Amniotic stem cell (primary cell): ENCODE results near the gene AKTIP.
"Not testable (repeated sequence)": the region's sequence is repeated elsewhere in the genome, so short reads cannot be mapped to it uniquely, and the experiment has no call there.

ENCODE experiments used
- DNase-seq: peaks from one replicate; lab custom pipeline; 2025; lab: John Stamatoyannopoulos, UW

The AKTIP gene

DNA sequence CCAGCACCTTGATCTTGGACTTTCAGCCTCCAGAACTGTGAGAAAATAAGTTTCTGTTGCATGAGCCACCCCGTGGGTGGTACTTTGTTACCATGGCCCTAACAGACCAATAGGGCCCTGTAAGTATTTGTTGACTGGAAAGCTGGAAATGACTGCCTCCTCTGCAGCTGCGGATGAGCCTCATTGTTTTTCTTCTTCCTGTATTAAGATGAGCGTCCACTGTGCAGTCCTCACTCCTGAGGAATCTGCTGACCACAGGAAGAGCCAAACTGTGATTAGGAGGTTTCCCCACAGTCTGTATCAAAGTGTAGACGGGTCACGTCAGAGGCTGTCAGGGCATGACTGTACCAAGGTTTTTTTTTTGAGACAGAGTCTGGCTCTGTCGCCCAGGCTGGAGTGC is 12.2 kb upstream of the AKTIP start:
- no peak for DNase-seq

DNA sequence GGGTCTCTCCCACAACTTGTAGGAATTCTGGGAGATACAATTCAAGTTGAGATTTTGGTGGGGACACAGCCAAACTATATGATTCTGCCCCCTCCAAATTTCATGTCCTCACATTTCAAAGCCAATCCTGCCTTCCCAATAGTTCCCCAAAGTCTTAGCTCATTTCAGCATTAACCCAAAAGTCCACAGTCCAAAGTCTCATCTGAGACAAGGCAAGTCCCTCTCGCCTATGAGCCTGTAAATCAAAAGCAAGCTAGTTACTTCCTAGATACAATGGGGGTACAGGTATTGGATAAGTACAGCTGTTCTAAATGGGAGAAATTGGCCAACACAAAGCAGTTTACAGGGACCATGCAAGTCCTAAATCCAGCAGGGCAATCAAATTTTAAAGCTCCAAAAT is 9.8 kb upstream of the AKTIP start:
- not testable (repeated sequence) for DNase-seq

DNA sequence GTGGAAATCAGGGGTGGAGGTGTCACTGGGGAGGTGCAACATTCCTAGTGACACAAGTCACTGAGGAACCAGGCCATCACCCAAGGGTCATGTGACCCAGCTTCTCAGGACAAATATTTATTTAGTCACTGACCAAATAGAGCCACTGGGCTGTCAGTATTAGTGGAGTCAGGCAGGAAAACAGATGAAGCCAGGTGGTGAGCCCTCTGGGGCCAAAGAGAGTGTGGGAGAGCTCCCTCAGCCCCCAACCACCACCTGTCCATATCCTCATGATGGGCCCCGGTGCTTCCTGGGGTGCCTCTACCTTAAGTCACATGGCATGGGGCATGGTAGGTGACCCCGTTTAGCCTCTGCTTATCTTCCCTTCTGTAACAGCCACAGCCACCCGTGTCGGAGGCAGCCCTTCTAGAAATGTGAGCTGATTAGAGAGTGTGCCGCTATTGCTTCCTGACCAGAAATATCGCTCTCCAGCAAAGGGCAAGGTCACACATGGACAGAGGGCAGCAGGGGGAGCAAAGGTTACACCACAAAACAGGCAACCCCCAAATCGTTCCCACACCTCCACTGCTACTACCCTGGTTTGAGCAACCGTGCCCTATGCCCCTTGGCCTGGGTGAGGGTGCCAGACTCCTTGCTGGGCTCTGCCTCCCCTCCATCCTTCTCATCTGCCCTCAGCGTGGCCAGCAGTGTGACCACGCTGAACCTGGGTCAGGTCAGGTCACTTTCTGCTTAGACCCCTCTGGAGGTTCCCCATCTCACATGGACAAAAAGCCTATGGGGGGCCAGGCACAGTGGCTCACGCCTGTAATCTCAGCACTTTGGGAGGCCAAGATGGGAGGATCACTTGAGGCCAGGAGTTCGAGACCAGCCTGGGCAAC is 8.6 kb upstream of the AKTIP start:
- no peak for DNase-seq

DNA sequence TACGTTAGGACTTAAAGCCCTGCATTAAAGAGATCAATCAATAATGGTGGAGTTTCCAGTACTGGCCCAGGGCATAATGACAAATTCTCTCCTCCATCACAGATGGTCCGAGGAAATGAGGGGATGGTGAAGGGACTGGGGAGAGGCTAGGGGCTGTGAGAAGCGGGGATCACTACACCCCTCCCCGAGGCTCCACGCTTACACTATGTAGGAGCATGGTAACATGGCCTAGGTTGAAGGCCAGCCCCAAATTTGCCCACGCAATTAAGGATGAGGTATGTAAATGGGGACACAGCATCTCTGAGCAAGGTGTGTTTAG is 8.0 kb upstream of the AKTIP start:
- no peak for DNase-seq

DNA sequence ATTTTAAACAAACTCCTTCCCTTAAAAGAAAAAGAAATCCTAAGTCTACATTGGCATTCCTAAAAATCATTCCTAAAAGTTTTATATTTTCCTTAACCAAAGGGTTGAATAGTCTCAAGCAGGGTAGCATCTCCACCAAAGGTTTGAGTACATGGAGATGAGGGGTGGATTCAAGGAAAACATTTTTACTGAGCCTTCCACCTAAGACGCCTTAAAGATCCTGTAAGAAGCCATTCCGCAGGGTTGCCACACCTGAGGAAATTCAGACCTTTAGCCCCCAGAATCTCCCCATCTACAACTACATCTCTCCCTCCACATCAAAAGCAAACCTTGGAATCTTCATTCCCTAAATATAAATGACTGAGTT is 7.7 kb upstream of the AKTIP start:
- no peak for DNase-seq

DNA sequence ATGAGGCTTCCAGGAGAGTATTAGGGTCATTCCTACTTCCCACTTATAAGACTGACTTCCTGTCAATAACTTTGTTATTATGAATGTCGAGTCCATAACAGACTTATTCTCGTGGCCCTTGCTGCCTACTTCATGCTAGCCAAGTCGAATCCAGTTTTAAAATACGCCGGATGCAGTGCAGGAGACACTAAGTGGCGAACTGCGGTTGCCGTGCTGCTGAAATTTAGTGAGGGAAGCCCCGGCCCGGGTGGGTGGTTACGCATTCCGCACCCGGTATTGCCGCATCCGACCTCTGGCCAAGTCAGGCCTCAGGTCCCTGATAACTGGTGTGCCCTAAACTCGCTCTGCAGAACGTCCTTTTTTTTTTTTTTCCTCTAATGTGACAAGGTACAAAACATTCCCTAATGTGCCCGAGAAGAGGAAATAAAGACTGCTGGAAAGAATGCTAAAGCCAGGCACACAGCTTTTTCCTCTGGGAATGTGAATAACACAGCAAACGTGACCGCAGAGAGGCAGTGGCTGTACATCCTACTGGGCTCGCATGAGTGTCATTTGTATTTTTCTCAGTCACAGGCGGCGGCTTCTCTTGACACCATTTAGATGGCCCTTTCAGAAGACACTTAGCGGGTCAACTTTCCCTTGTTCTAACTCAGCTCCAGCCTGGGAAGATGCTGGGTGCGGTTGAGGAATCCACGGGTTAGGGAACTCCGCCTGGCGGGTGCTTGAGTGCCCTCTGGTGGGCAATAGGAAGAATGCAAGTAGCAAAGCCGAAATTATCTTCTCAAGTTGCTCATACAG is 7.1 kb upstream of the AKTIP start:
- DNase-seq = peak; percentile 11

DNA sequence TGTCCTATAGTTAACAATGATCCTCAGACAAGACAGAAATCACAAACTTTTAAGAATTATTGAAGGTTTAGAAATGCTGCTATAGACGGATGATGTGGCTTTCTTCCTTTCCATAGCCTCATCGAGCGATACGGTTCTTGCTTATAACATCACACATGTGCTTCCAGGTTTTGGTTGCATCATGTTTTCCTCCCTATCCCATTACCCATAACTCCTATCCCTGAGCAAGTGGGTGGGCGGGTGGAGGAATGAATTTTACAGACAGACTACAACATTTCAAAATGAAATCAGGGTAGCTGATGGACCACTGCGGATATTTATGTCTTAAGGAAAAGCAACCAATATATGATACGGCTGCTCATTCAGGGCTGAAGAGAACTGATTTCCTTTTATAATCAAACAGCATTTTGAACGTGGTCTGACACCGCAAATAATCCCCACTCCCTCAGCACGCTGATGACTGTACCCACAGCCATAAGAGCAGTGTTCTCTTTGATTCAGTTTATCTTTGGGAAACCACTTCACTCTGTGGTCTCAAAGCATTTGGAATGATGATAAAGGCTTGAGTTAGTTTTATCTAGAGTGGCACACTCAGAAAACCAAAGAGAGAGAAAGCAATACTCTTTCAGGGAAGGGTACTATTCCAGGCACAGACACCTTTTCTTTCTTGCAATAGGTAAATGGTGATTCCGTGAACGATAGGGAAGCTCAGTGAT is 4.6 kb upstream of the AKTIP start:
- no peak for DNase-seq

DNA sequence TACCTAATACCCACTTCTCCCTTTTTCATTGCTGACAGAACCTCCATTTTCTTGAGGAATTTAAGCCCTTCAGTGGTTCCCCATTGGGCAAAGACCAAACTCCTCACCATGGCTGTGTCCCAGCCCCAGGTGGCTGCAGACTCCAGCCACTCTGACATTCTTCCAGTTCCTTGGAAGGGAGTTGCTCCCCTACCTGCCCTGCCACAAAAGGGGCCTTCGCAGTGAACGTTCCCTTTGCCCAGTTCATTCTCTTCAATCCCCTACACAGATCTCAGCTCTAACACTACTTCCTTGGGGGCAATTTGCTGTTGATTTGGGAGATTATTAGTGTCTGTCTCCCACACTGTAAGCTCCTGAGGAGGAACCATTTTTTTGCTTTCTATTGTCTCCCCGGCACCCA is 3.2 kb upstream of the AKTIP start:
- no peak for DNase-seq

DNA sequence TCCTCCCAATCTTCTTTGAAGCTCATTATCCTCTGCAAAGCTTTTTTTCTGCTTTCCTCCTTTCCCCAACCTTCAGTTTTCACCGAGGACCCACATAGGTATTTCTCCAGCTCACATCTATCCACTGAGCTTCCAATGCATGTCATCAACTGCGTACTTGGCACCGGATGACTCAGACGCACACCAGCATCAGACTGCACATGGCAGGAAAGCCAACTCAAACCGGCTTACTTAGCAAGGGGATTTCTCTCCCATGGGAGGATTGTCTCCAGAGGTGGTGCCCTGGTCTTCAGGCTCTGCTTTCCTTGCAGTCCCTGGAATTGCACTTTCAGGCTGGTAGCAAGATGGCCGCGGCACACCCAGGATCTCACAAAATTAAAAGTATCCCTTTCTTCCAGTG is 1.7 kb upstream of the AKTIP start:
- no peak for DNase-seq

DNA sequence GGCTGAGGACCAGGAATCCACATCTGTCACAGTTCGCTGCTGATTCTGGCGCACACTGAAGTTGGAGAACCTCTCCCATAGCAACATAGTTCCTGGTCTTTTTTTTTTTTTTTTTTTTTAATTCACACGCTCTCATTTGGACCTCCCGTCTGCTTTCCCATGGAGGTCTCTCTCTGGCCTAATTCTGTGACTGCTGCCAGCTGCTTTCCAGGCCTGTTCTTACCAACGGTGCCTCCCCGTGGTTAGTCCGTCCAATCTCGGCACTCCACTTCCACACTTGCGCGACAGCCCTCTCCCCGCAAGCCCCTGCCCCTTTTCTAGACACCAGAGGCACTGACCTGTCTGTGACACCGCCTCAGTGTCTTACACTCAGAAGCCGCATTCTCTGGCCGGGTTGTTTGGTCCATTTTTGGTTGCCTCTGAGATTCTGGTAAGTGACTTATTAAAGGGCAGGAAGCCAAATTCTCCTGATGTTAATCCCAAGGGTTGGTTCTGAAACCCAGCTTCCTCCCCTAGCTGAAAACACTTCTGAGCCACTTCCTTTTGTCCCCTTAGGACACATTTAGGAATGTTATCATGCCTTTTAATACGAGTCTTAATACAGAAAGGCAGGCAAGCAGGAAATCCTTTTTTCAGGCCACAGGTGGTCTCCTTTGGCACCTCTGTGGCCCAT is 1.1 kb upstream of the AKTIP start:
- no peak for DNase-seq

DNA sequence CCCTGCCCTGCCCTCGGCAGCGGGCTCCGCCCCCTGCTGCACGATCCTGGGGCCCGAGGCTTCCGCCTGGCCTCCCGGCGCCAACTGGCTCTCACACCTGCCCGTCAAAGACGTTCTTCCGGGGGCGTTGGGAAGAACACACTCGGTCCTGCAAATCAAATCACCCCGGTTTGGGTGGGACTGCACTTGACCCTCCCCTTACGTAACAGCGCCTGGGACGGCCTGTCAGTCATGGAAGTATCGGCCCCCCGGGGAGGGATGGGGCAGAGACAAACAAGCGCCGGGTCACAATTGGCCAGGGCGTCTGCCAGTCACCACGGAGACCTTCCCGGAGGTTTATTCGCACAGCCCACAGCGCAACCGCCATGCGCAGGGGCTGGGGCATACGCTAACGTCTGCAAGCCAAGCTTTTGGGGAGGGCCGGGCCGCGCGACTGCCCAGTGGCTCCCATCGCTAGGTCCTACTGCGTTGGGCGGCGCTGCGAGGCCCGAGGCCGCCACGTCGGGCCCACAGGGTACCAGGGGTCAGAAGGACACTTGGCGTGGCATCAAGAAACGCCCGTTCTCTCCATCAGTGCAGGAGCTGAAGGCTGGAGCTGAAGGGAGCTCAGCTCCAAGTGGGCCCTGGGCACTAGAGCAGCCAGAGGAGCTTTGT is 388 bp upstream of the AKTIP start:
- DNase-seq = peak; percentile 99

DNA sequence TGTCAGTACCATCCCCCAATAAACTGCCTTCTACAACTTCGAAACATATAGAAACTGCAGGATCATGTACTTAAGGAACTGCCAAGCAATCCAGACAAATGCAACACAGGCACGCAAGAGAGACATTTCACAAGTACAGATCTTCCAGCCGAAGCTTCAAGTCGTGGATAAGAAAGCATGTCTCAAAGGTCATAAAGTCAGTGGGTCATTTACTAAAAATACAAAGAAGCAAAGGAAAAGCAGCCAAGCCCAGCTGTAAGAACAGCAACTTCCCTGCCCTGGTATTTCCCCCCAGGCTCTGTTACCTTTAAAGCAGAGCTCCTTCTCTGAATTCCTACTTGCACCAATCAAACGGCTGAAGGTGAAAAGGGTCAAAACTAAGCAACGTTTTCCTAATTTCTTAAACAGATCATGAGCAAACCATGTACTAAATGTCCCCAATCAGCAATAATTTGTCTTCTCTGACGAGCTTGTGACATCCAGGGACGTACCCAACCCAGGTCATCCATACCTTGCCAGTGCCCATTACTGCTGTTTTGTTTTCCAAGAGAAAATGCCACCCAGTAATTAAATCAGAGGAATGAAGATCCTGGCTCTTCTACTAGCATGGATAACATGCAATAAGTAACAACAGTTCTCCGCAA is 1.7 kb downstream of the AKTIP start:
- no peak for DNase-seq

DNA sequence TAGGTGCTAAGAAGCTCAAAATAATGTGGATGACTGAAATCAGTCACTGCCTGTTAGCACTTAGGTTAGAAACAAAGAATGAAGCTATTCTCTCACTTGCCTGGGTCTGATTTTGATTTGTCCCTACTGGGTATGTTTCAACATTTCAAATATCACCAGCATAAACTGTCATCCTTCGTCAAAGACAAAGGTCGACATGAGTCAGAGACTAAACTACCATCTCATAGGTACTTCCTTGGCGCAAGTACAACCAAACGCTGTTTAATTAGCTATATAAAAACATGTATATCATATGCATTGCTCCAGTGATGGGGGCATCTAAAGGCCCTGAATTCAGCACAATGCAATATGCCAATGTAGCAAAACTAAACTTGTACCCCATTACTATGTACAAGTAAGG is 4.0 kb downstream of the AKTIP start:
- DNase-seq = no peak

DNA sequence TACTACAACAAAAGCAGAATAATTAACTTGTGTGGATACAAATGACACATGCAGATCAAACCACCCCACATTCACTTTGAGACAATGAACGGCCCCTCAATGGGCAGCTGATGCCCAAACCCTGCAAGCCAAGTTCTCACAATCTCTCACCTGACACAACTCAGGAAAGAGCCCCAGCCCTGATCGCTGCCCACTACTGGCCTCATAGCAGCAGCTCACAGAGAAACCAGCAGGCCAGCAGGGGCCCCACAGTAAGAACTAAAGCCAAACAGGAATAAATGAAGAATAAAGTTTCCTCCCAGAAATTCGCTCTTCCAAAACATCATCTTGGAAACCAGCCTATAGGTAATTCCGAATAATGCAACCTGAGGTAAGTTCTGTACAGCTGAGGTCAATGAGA is 7.7 kb downstream of the AKTIP start:
- DNase-seq = no peak

DNA sequence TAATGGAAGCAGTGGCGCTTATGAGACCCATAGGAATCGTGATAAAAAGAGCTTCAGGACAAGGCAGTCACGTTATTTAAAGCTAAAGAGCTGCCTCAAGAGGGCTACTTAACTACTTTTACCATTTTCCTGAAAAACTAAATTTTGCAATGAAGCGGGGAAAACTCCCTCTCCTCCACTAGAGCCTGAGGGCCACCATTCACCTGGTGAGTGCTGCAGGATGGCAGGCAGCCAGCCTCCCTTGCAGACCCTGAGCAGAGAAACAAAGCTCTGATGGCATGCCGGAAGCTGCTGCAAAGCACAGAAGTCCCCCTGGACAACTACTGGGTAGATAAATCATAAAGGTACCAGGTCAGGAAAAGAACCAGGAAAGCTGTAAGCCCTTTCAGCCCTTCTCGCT is 8.4 kb downstream of the AKTIP start:
- no peak for DNase-seq

DNA sequence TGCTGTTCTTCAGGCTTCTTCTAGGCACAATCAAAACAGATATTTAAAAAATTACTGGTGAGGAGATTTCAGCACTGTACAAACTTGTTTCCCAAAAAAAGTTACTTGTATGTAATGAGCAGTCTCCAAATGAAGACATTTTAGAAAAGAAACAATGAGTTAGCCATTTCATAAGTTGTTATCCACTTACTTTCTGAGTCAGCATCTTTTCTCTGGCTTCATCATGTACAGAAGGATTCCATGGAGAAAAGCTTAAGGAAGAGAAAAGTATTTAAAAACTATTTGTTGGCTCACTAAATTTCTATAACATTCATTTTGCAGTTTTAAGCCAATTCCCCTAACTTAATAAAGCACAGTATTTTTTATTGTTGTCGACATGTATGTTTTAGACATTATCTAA is 10.5 kb downstream of the AKTIP start:
- DNase-seq = no peak

DNA sequence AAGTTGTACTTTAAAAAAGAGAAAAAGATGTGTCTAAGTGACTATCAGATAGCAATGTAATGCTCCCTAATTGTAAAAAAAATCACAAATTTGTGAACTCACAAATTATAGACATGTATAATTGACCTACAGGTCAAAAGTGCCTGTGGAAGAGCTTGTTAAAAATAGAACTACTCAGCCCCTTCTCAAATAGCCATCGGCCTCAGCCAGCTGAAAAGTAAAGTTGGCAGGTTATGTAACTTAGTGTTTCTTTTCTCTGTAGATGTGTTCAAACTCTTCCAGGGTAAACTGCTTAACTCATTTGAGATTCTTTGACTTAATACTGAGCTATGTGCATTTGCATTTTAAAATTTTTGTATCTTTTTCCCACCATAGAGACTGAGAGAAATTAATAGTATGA is 13.3 kb downstream of the AKTIP start:
- no peak for DNase-seq

DNA sequence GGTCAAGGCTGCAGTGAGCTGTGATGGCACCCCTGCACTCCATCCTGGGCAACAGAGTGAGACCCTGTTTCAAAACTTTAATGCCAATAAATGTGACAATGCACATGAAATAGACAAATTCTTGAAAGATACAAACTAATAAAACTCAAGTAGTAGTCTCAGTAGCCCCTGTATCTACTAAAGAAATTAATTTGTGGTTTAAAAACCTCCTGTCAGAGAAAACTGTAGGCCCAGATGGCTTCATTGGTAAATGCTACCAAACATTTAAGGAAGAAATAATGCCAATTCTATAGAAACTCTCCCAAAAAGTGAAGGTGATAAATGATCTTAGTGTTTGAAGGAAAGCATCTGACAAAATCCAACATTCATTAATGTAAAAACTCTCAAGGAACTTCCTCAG is 16.8 kb downstream of the AKTIP start:
- no peak for DNase-seq

DNA sequence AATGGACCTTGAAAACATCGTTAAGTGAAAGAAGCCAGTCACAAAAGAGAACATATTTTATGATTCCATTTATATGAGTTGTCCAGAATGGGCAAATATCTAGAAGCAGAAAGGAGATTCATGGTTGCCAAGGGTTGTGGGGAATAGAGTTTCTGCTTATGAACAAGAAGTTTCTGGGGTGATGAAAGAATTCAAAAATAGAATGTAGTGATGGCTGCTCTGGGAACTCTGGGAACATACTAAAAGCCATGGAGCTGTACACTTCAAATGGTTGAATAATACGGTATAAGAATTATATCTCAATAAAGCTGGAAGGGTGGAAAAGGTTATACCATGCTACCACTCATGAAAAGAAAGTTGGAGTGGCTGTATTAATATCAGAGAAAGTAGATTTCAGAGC is 18.5 kb downstream of the AKTIP start:
- no peak for DNase-seq

DNA sequence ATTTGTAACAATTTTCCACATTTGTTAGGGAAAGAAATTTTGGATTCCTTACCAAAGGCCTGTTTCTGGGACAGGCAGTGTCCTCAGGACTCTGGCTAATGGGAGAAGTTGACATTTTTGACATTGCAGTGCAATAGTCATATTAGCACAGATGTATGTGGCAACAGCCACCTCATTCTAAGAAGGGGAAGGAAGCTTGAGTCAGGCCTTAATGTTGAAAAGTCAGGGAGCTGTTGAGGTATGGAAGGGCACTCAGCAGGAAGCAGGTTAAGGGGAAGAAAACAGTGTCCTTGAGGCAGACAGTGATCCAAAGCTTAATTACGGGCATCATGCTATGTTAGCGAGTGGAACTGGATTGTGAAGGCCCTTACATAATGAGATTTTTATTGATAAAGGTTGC is 20.9 kb downstream of the AKTIP start:
- DNase-seq = no peak

DNA sequence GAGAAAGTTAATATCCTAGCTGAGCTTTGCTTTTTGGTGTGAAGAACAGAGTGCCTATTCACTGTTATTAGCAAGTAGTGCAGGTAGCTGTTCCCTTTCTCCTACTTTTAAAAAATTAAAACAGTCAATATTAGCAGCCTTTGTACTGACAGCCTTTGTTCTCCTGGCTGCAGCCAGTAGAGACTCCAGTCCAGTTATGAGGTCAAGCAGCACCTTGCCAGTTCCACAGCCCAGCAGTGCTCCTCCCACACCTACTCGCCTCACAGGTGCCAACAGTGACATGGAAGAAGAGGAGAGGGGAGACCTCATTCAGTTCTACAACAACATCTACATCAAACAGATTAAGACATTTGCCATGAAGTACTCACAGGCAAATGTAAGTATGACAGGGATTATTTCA is 22.6 kb downstream of the AKTIP start:
- no peak for DNase-seq

DNA sequence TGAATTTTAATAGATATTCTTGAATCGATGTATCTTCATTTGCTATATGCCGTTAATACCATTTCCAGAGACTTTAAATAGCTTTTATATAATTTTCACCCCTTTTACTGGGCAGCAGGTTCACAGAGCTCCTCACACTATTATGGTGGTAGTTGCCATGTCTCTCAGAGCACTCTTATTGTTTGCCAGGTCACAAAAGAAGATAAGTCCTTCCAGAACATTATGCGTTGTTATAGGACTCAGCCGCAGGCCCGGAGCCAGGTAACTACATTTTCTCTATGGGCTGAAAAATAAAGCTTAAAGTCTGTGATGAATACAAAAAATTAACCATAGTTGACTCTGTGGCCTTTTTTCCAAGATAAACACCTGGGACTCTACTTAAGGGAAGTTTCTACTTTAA is 24.0 kb downstream of the AKTIP start:
- no peak for DNase-seq
